ENCODE measurements around the gene CADPS2. TPM values are rescaled to one million over a fixed set of nuclear protein-coding genes. Genes with fewer than 3 reads are reported as not detected.

The CADPS2 gene
- total and polyA plus RNA-seq, 2 donors (not counting 1 experiment from before 2014, with no cell fraction given): not detected

DNA sequence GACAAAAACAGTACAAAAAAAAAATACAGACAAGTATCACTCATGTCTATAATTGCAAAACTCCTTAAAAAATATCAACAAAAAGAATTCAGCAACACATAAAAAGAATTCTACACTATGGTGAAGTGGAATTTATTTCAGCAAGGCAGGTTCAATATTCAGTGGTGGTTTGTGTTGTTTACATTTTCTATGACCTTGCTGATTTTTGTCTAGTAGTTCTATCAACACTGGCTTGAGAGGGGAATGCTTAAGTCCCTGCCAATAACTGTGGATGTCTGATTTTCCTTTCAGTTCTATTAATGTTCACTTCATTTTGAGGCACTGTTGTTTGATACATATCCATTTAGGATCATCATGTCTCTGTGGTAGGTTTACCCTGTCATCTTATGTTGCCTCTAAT, 58.5 kb downstream of the CADPS2 start:
- Histone ChIP-seq H3K36me3 (replicated peaks in 1 of 2; ENCODE audit: control extremely low read depth in 1 of 2, control insufficient read depth in 1 of 2, extremely low read depth in 1 of 2, insufficient read depth in 2 of 2, low read length in 1 of 2) (no peaks in the 10 kb centered on the region), H3K79me2 (ENCODE audit: control insufficient read depth, insufficient read depth, low read length) (no peaks in the 10 kb centered on the region), H3K9ac (ENCODE audit: low read length) (no peak overlapping the region), H3K4me2 (replicated peaks; ENCODE audit: low read depth, low read length, poor library complexity, severe bottlenecking) (no peak overlapping the region), H3K4me3 (ENCODE audit: control extremely low read depth in 1 of 5, extremely low read depth in 1 of 5, insufficient read depth in 1 of 5, low read depth in 2 of 5, low read length in 4 of 5) (no peak overlapping the region), H2AFZ (ENCODE audit: insufficient read depth, low read depth, low read length, poor library complexity, severe bottlenecking) (no peak overlapping the region), H3K9me3 (ENCODE audit: control extremely low read depth in 1 of 3, control insufficient read depth in 2 of 3, insufficient read depth in 1 of 3, low read length in 2 of 3) (no peaks in the 10 kb centered on the region), H3K27me3 (replicated peaks in 1 of 4; ENCODE audit: control extremely low read depth in 1 of 4, control insufficient read depth in 3 of 4, insufficient read depth in 4 of 4, low read length in 3 of 4) (no peaks in the 10 kb centered on the region), H3K4me1 (ENCODE audit: control insufficient read depth in 2 of 2, insufficient read depth in 2 of 2, low read length in 2 of 2) (no peaks in the 10 kb centered on the region), H3K27ac (ENCODE audit: low read length in 2 of 2) (no peak overlapping the region), H4K20me1 (ENCODE audit: control insufficient read depth, insufficient read depth, low read length, poor library complexity, severe bottlenecking) (no peaks in the 10 kb centered on the region)
- no peaks in the 10 kb centered on the region for H3K9me3 Mint-ChIP-seq (ENCODE audit: insufficient read depth)
- intact Hi-C loops (cut with micrococcal nuclease): no loop called here
- TF ChIP-seq, protein P1, sequence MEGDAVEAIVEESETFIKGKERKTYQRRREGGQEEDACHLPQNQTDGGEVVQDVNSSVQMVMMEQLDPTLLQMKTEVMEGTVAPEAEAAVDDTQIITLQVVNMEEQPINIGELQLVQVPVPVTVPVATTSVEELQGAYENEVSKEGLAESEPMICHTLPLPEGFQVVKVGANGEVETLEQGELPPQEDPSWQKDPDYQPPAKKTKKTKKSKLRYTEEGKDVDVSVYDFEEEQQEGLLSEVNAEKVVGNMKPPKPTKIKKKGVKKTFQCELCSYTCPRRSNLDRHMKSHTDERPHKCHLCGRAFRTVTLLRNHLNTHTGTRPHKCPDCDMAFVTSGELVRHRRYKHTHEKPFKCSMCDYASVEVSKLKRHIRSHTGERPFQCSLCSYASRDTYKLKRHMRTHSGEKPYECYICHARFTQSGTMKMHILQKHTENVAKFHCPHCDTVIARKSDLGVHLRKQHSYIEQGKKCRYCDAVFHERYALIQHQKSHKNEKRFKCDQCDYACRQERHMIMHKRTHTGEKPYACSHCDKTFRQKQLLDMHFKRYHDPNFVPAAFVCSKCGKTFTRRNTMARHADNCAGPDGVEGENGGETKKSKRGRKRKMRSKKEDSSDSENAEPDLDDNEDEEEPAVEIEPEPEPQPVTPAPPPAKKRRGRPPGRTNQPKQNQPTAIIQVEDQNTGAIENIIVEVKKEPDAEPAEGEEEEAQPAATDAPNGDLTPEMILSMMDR (IDR thresholded peaks at IDR 0.05): no peak
- TF ChIP-seq EZH2 (IDR thresholded peaks at IDR 0.05; ENCODE audit: borderline replicate concordance, insufficient read depth, low read depth, low read length, poor library complexity, severe bottlenecking): no peak
- CTCF ChIA-PET: no interaction called here
- H3K4me3 Mint-ChIP-seq: no peak overlapping the region
- POLR2A ChIA-PET: no interaction called here
- no peak overlapping the region for H3K27ac Mint-ChIP-seq
- DNase-seq (no peak), ATAC-seq (ENCODE audit: low read depth) (no peak)
- no peaks in the 10 kb centered on the region for H3K27me3 Mint-ChIP-seq
- no peaks in the 10 kb centered on the region for H3K4me1 Mint-ChIP-seq

DNA sequence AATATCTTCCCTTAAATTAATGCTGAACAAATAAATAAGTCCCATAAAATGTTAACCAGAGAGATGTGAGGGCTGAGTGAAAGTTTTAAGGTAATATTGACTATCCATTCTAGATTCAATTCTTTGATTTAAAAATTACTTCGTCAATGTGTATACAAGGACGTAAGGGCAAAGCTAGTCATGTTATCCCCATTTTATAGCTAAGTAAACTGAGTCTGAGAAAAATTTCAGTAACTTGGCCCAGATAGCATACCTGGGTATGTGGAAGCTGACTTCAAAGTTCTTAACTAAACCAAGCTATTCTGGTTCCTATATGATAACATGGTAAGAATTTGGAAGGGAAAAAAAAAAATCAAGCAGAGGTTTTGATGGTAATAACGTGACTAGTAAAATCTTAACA, 72.4 kb downstream of the CADPS2 start:
- no peaks in the 10 kb centered on the region for H3K27me3 ChIP-seq (replicated peaks in 1 of 4; ENCODE audit: control extremely low read depth in 1 of 4, control insufficient read depth in 3 of 4, insufficient read depth in 4 of 4, low read length in 3 of 4)
- H2AFZ ChIP-seq (ENCODE audit: insufficient read depth, low read depth, low read length, poor library complexity, severe bottlenecking): no peak overlapping the region
- no peaks in the 10 kb centered on the region for H3K4me1 ChIP-seq (ENCODE audit: control insufficient read depth in 2 of 2, insufficient read depth in 2 of 2, low read length in 2 of 2)
- no peak overlapping the region for H3K4me2 ChIP-seq (replicated peaks; ENCODE audit: low read depth, low read length, poor library complexity, severe bottlenecking)
- no peak for ATAC-seq (ENCODE audit: low read depth)
- no peak overlapping the region for H3K4me3 ChIP-seq (ENCODE audit: control extremely low read depth in 1 of 5, extremely low read depth in 1 of 5, insufficient read depth in 1 of 5, low read depth in 2 of 5, low read length in 4 of 5)
- H3K79me2 ChIP-seq (ENCODE audit: control insufficient read depth, insufficient read depth, low read length): no peaks in the 10 kb centered on the region
- H3K36me3 ChIP-seq (replicated peaks in 1 of 2; ENCODE audit: control extremely low read depth in 1 of 2, control insufficient read depth in 1 of 2, extremely low read depth in 1 of 2, insufficient read depth in 2 of 2, low read length in 1 of 2): no peaks in the 10 kb centered on the region
- no peaks in the 10 kb centered on the region for H4K20me1 ChIP-seq (ENCODE audit: control insufficient read depth, insufficient read depth, low read length, poor library complexity, severe bottlenecking)
- ChIA-PET POLR2A (no interaction called here), CTCF (no interaction called here)
- no CpG with 5 or more reads among the region's 3 CpGs for WGBS (ENCODE audit: insufficient coverage)
- TF ChIP-seq EZH2 (IDR thresholded peaks at IDR 0.05; ENCODE audit: borderline replicate concordance, insufficient read depth, low read depth, low read length, poor library complexity, severe bottlenecking): no peak
- TF ChIP-seq, protein P1 (IDR thresholded peaks at IDR 0.05): no peak
- H3K27ac Mint-ChIP-seq: no peak overlapping the region
- H3K9me3 ChIP-seq (ENCODE audit: control extremely low read depth in 1 of 3, control insufficient read depth in 2 of 3, insufficient read depth in 1 of 3, low read length in 2 of 3): peaks cover 0 to 4% (median 0%) of the 10 kb centered on the region in 3 donors
- intact Hi-C loops (cut with micrococcal nuclease): no loop called here
- H3K4me1 Mint-ChIP-seq: no peaks in the 10 kb centered on the region
- no peak for DNase-seq
- H3K27ac ChIP-seq (ENCODE audit: low read length in 2 of 2): no peak overlapping the region
- H3K9ac ChIP-seq (ENCODE audit: low read length): no peak overlapping the region
- peaks cover 3% of the 10 kb centered on the region for H3K9me3 Mint-ChIP-seq (ENCODE audit: insufficient read depth)
- H3K4me3 Mint-ChIP-seq: no peak overlapping the region
- no peaks in the 10 kb centered on the region for H3K27me3 Mint-ChIP-seq
